ENCODE data around the gene C6.

GRCh38 chr5:41112486-41113455 is 100.6 kb downstream of the C6 start:
- no peak for TF ChIP-seq CTCF (IDR thresholded peaks at IDR 0.05)
- TF ChIP-seq POLR2A (IDR thresholded peaks at IDR 0.05): no peak

Measured in body of pancreas (tissue), 4 donors.